K562 (cell line): Measurements from ENCODE around the gene ZNF689. TPM values are rescaled to one million over a fixed set of nuclear protein-coding genes. Genes with fewer than 3 reads are reported as not detected.

Experiments
- BHLHE40 ChIP-seq: IDR thresholded peaks from 2 replicates; pipeline ENCODE4 v1.6.1; 2011; ENCODE audit warnings: low read length, improper control_type of control experiment
- CGGBP1 ChIP-seq: fragments of 250-450 bp; sonication (Bioruptor Pico); IDR thresholded peaks from 2 replicates; pipeline ENCODE4 v1.9.0; 2021; ENCODE audit warnings: mild to moderate bottlenecking
- CREB5 ChIP-seq: fragments of 250-450 bp; sonication (Bioruptor Pico); IDR thresholded peaks from 2 replicates; pipeline ENCODE4 v1.5.0; 2020; ENCODE audit warnings: mild to moderate bottlenecking
- FOS ChIP-seq: IDR thresholded peaks from 3 replicates; pipeline ENCODE4 v1.6.1; 2011; ENCODE audit not compliant: insufficient read length; ENCODE audit errors: extremely low read depth
- GTF2E2 ChIP-seq: fragments of 200-800 bp; sonication (Bioruptor generic); IDR thresholded peaks from 2 replicates; pipeline ENCODE4 v1.6.1; 2016; ENCODE audit warnings: missing genetic modification characterization, missing compliant biosample characterization
- HNRNPH1 ChIP-seq: fragments of 200-400 bp; formaldehyde crosslinking; optimal IDR thresholded peaks from 2 replicates; pipeline ENCODE3; 2017; ENCODE audit warnings: low read depth, mild to moderate bottlenecking, low read length, moderate library complexity
- ILF3 ChIP-seq: fragments of 450-650 bp; IDR thresholded peaks from 2 replicates; pipeline ENCODE4 v1.6.1; 2018; ENCODE audit warnings: antibody characterized with exemption, mild to moderate bottlenecking, moderate library complexity, borderline replicate concordance
- NFXL1 ChIP-seq: fragments of 450-650 bp; formaldehyde crosslinking; IDR thresholded peaks from 2 replicates; pipeline ENCODE4 v1.4.0; 2021; ENCODE audit warnings: mild to moderate bottlenecking
- PPARD ChIP-seq: fragments of 250-450 bp; sonication (Bioruptor Pico); IDR thresholded peaks from 2 replicates; pipeline ENCODE4 v1.8.0; 2022; ENCODE audit warnings: inconsistent platforms, mild to moderate bottlenecking, moderate library complexity
- RBM22 ChIP-seq: fragments of 200-400 bp; formaldehyde crosslinking; IDR thresholded peaks from 2 replicates; pipeline ENCODE4 v1.6.1; 2018; ENCODE audit warnings: low read length, low read depth; ENCODE audit not compliant: poor library complexity, severe bottlenecking
- SAFB ChIP-seq: fragments of 200-400 bp; formaldehyde crosslinking; IDR thresholded peaks from 2 replicates; pipeline ENCODE4 v1.6.1; 2017; ENCODE audit warnings: low read depth, low read length, borderline replicate concordance
- SMAD4 ChIP-seq: fragments of 250-450 bp; sonication (Bioruptor Pico); conservative IDR thresholded peaks from 2 replicates; pipeline ENCODE4 v1.8.0; 2021; ENCODE audit warnings: inconsistent platforms, mild to moderate bottlenecking, moderate library complexity
- THAP7 ChIP-seq: fragments of 250-450 bp; sonication (Bioruptor Pico); IDR thresholded peaks from 2 replicates; pipeline ENCODE4 v1.5.0; 2021
- XRCC3 ChIP-seq: fragments of 450-650 bp; IDR thresholded peaks from 2 replicates; pipeline ENCODE4 v1.6.1; 2017; ENCODE audit warnings: mild to moderate bottlenecking, moderate library complexity
- ZBTB7A ChIP-seq: IDR thresholded peaks from 2 replicates; pipeline ENCODE4 v1.6.1; 2011; ENCODE audit warnings: low read depth, mild to moderate bottlenecking, low read length, moderate library complexity, borderline replicate concordance; ENCODE audit not compliant: control insufficient read depth
- ZNF121 ChIP-seq: sonication (generic); formaldehyde crosslinking; conservative IDR thresholded peaks from 2 replicates; pipeline ENCODE4 v1.8.0; 2022; ENCODE audit warnings: missing genetic modification reagents
- ZNF274 ChIP-seq: IDR thresholded peaks from 2 replicates; pipeline ENCODE4 v1.6.1; 2011; ENCODE audit warnings: low read depth, mild to moderate bottlenecking, low read length, moderate library complexity, borderline replicate concordance
- ZNF644 ChIP-seq: fragments of 200-800 bp; sonication (Bioruptor generic); IDR thresholded peaks from 2 replicates; pipeline ENCODE4 v1.6.1; 2016; ENCODE audit warnings: low read depth, missing genetic modification characterization, missing compliant biosample characterization
- polyA plus RNA-seq, 8 experiments: library from polyadenylated mRNA; depleted of rRNA in 4 of 8; stranded (reverse) in 5 of 8; unstranded in 3 of 8; fragments of >200 nt; fragmentation: Nextera tagmentation in 2 of 8; fragmentation: Illumina TruSeq in 1 of 8; extraction: Ambion mirVana in 2 of 8; extraction: Trizol in 1 of 8; gene quantifications; 2 replicates each; pipeline versions ENCODE4 v1.2.1 to v1.2.3, GENCODE V29; 2011 to 2014; ENCODE audit warnings: inconsistent platforms in 1 of 8, missing spikeins in 1 of 8
- total RNA-seq, 7 experiments: library from RNA; depleted of rRNA in 6 of 7; stranded (reverse); fragments of >200 nt in 6 of 7; fragmentation: Illumina TruSeq in 2 of 7; extraction: Trizol in 2 of 7; gene quantifications; 2 replicates each; pipeline versions ENCODE4 v1.2.1 to v1.2.3, GENCODE V29; 2011 to 2021; ENCODE audit warnings: low replicate concordance in 1 of 7
- TF ChIP-seq, protein P1 (sequence below): sonication (generic); formaldehyde crosslinking; IDR thresholded peaks from 2 replicates; pipeline ENCODE4 v1.8.0; 2022; ENCODE audit warnings: mild to moderate bottlenecking, missing genetic modification reagents
- TF ChIP-seq, protein P2 (sequence below): fragments of 250-450 bp; sonication (Bioruptor Pico); IDR thresholded peaks from 2 replicates; pipeline ENCODE4 v1.5.0; 2021

ZNF689 gene
- total and polyA plus RNA-seq, 9 of the 15 experiments (the other 6 are each of a cell fraction or from before 2014, with no cell fraction given): 5.4 to 15.4 (median 10.8) TPM

DNA sequence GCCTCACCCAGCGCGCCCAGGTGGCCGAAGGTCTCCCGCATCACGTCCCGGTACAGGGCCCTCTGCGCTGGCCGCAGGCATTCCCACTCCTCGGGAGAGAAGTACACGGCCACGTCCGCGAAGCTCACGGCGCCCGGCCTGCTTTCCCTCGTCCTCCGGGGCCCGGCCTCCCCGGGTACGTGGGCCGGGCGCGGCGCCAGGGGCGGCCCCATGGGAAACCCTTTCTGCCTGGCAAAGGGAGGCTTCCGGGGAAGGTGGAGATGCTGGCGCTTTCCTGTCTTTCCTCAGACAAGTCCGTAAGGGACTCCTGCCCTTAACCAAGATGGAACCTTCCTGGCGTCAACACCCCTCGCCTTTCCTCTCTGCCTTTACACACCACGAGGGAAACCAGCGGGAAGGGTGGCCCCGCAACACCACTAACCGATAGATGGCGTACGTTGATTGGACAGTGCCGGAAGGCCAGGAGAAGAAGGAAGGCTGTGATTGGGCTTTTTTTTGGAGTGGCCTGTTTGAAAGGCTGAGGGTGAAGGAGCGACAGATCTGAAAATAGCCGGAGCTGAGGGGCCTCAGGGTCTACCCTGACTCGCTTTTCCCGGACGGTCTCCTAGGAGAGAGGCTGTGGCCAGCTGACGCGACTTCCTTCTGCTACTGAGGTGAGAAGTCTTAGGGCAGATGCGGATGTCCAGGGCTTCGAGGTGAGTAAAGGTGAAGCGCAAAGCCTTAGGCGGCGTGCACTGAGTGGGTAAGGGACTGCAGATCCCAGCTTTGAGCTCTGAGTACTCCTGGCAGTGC, 24.6 kb downstream of the ZNF689 start, which contains the start of gene ZNF785 (continued):
- no peak; the same call in 1 of the 2 replicates for TF ChIP-seq ILF3
- TF ChIP-seq HNRNPH1: no peak
- TF ChIP-seq SMAD4 (CRISPR knock-in tag): peak; percentile 61
- no peak for TF ChIP-seq THAP7 (CRISPR knock-in tag)
- no peak for TF ChIP-seq ZNF274
- no peak for TF ChIP-seq ZNF121 (CRISPR knock-in tag)
- TF ChIP-seq BHLHE40: peak; percentile 31; the same call in 1 of the 2 replicates
- TF ChIP-seq XRCC3: no peak
- no peak for TF ChIP-seq PPARD (CRISPR knock-in tag)
- TF ChIP-seq, protein P1, sequence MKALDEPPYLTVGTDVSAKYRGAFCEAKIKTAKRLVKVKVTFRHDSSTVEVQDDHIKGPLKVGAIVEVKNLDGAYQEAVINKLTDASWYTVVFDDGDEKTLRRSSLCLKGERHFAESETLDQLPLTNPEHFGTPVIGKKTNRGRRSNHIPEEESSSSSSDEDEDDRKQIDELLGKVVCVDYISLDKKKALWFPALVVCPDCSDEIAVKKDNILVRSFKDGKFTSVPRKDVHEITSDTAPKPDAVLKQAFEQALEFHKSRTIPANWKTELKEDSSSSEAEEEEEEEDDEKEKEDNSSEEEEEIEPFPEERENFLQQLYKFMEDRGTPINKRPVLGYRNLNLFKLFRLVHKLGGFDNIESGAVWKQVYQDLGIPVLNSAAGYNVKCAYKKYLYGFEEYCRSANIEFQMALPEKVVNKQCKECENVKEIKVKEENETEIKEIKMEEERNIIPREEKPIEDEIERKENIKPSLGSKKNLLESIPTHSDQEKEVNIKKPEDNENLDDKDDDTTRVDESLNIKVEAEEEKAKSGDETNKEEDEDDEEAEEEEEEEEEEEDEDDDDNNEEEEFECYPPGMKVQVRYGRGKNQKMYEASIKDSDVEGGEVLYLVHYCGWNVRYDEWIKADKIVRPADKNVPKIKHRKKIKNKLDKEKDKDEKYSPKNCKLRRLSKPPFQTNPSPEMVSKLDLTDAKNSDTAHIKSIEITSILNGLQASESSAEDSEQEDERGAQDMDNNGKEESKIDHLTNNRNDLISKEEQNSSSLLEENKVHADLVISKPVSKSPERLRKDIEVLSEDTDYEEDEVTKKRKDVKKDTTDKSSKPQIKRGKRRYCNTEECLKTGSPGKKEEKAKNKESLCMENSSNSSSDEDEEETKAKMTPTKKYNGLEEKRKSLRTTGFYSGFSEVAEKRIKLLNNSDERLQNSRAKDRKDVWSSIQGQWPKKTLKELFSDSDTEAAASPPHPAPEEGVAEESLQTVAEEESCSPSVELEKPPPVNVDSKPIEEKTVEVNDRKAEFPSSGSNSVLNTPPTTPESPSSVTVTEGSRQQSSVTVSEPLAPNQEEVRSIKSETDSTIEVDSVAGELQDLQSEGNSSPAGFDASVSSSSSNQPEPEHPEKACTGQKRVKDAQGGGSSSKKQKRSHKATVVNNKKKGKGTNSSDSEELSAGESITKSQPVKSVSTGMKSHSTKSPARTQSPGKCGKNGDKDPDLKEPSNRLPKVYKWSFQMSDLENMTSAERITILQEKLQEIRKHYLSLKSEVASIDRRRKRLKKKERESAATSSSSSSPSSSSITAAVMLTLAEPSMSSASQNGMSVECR (CRISPR knock-in tag): peak; percentile 95
- peak; percentile 67; the same call in 1 of the 2 replicates for TF ChIP-seq GTF2E2
- TF ChIP-seq CREB5 (CRISPR knock-in tag): no peak
- peak; percentile 80 for TF ChIP-seq RBM22
- peak; percentile 65; the same call in 1 of the 2 replicates for TF ChIP-seq ZNF644
- TF ChIP-seq, protein P2, sequence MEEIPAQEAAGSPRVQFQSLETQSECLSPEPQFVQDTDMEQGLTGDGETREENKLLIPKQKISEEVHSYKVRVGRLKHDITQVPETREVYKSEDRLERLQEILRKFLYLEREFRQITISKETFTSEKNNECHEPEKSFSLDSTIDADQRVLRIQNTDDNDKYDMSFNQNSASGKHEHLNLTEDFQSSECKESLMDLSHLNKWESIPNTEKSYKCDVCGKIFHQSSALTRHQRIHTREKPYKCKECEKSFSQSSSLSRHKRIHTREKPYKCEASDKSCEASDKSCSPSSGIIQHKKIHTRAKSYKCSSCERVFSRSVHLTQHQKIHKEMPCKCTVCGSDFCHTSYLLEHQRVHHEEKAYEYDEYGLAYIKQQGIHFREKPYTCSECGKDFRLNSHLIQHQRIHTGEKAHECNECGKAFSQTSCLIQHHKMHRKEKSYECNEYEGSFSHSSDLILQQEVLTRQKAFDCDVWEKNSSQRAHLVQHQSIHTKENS (CRISPR knock-in tag): no peak
- no peak for TF ChIP-seq SAFB
- TF ChIP-seq CGGBP1 (CRISPR knock-in tag): no peak
- TF ChIP-seq FOS: peak; percentile 93
- TF ChIP-seq ZBTB7A: peak; percentile 49; the same call in 1 of the 2 replicates
- TF ChIP-seq NFXL1 (CRISPR knock-in tag): no peak
